ENCODE results near the gene ISLR2. TPM values are rescaled to one million over a fixed set of nuclear protein-coding genes. Genes with fewer than 3 reads are reported as not detected.

The ISLR2 gene
- total RNA-seq, 1 experiment from 2014 or later, result 8.9 TPM

DNA sequence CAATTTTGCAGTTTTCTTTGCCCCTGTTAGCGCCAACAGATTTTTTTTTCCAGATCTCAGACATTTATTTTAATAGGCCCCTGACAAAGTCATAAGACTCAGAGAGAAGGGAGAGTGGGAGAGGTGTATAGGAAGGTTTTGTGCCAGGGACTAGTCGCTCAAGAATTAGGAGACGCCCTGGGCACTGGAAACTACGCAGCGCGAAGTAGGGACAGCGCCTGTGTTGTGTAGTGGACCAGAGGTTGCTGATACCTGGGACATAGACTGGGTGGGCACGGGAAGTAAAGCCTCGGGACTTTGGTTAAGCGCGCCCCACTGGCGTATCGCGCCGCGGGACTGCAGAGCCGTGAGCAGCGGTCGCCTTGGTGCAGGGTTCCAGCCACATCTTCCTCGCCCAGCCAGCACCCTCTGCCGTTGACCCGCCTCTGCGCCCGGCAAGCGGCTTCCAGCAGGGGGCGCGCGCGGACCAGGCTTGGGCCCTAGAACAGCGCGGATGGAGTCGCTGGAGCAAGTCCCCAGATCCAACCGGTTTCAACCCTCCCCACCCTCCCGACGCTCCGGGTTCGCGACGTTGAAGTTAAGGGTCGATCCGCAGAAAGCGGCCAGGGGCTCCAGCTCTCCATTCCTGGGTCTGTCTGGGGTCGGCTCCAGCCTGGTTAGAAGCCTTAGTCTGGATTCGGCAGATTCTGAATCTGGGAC is 3.0 kb upstream of the ISLR2 start:
- POLR2A ChIA-PET, result interaction anchor here (0.6 to 2.2 kb wide), 4 partner anchors 75 to 246 kb away, joined by 3 to 5 read pairs (median 4); partner anchors contain the start of genes PML and STRA6
- CTCF ChIA-PET, result interaction anchor here (0.6 to 6.0 kb wide), 22 partner anchors 9 to 487 kb away, joined by 3 to 94 read pairs (median 6); partner anchors contain the start of genes PML and STRA6
- peak; percentile 98 for DNase-seq (ENCODE audit: low spot score)
- H3K4me1 Mint-ChIP-seq, result peaks cover 61% of the 10 kb centered on the region
- H3K27me3 Mint-ChIP-seq (ENCODE audit: low read depth), result peaks cover 76% of the 10 kb centered on the region
- peak overlapping the region; percentile 73 for H3K4me3 Mint-ChIP-seq
- peak; percentile 69 for ATAC-seq
- H3K27ac Mint-ChIP-seq, result no peak overlapping the region
- H3K9me3 Mint-ChIP-seq, result no peaks in the 10 kb centered on the region
- no peaks in the 10 kb centered on the region for H3K36me3 Mint-ChIP-seq
- TF ChIP-seq MYBL2 (CRISPR knock-in tag; IDR thresholded peaks at IDR 0.05) (0 out of 2 replicates have a peak, but pooled peaks have one; percentile 37), HMGXB4 (CRISPR knock-in tag; IDR thresholded peaks at IDR 0.05) (peak; percentile 92), PRRX2 (CRISPR knock-in tag; IDR thresholded peaks at IDR 0.05) (no peak), TP53 (CRISPR knock-in tag; IDR thresholded peaks at IDR 0.05) (0 out of 2 replicates have a peak, but pooled peaks have one; percentile 69), ZNF121 (CRISPR knock-in tag; IDR thresholded peaks at IDR 0.05) (peak; percentile 97), NR2C2 (CRISPR knock-in tag; IDR thresholded peaks at IDR 0.05) (no peak), TEAD1 (CRISPR knock-in tag; IDR thresholded peaks at IDR 0.05) (peak; percentile 73), ZNF396 (CRISPR knock-in tag; IDR thresholded peaks at IDR 0.05; ENCODE audit: borderline replicate concordance) (no peak), MAX (CRISPR knock-in tag; IDR thresholded peaks at IDR 0.05) (peak; percentile 75), JAZF1 (CRISPR knock-in tag; IDR thresholded peaks at IDR 0.05) (no peak), ZBTB21 (CRISPR knock-in tag; IDR thresholded peaks at IDR 0.05; ENCODE audit: borderline replicate concordance) (peak; percentile 85), CTCF (IDR thresholded peaks at IDR 0.05) (peak; percentile 99), SP1 (CRISPR knock-in tag; conservative IDR thresholded peaks at IDR 0.05) (peak; percentile 49; the same call in 1 of the 2 replicates), NR3C1 (CRISPR knock-in tag; conservative IDR thresholded peaks at IDR 0.05; ENCODE audit: low read depth) (no peak), FOXK1 (CRISPR knock-in tag; IDR thresholded peaks at IDR 0.05) (peak; percentile 52; the same call in 1 of the 2 replicates), CBFB (CRISPR knock-in tag; IDR thresholded peaks at IDR 0.05; ENCODE audit: low read depth) (peak; percentile 91; the same call in 1 of the 2 replicates), FOXP1 (CRISPR knock-in tag; IDR thresholded peaks at IDR 0.05; ENCODE audit: borderline replicate concordance) (peak; percentile 53; the same call in 1 of the 2 replicates)
- TF ChIP-seq, protein P1, sequence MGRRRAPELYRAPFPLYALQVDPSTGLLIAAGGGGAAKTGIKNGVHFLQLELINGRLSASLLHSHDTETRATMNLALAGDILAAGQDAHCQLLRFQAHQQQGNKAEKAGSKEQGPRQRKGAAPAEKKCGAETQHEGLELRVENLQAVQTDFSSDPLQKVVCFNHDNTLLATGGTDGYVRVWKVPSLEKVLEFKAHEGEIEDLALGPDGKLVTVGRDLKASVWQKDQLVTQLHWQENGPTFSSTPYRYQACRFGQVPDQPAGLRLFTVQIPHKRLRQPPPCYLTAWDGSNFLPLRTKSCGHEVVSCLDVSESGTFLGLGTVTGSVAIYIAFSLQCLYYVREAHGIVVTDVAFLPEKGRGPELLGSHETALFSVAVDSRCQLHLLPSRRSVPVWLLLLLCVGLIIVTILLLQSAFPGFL (CRISPR knock-in tag; IDR thresholded peaks at IDR 0.05; ENCODE audit: borderline replicate concordance), result no peak
- TF ChIP-seq, protein P2, sequence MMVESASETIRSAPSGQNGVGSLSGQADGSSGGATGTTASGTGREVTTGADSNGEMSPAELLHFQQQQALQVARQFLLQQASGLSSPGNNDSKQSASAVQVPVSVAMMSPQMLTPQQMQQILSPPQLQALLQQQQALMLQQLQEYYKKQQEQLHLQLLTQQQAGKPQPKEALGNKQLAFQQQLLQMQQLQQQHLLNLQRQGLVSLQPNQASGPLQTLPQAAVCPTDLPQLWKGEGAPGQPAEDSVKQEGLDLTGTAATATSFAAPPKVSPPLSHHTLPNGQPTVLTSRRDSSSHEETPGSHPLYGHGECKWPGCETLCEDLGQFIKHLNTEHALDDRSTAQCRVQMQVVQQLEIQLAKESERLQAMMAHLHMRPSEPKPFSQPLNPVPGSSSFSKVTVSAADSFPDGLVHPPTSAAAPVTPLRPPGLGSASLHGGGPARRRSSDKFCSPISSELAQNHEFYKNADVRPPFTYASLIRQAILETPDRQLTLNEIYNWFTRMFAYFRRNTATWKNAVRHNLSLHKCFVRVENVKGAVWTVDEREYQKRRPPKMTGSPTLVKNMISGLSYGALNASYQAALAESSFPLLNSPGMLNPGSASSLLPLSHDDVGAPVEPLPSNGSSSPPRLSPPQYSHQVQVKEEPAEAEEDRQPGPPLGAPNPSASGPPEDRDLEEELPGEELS (CRISPR knock-in tag; IDR thresholded peaks at IDR 0.05), result 0 out of 2 replicates have a peak, but pooled peaks have one; percentile 20
- TF ChIP-seq, protein P3, sequence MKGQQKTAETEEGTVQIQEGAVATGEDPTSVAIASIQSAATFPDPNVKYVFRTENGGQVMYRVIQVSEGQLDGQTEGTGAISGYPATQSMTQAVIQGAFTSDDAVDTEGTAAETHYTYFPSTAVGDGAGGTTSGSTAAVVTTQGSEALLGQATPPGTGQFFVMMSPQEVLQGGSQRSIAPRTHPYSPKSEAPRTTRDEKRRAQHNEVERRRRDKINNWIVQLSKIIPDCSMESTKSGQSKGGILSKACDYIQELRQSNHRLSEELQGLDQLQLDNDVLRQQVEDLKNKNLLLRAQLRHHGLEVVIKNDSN (CRISPR knock-in tag; IDR thresholded peaks at IDR 0.05), result 0 out of 2 replicates have a peak, but pooled peaks have one; percentile 30
- TF ChIP-seq, protein P4, sequence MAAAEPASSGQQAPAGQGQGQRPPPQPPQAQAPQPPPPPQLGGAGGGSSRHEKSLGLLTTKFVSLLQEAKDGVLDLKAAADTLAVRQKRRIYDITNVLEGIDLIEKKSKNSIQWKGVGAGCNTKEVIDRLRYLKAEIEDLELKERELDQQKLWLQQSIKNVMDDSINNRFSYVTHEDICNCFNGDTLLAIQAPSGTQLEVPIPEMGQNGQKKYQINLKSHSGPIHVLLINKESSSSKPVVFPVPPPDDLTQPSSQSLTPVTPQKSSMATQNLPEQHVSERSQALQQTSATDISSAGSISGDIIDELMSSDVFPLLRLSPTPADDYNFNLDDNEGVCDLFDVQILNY (CRISPR knock-in tag; IDR thresholded peaks at IDR 0.05), result no peak
- TF ChIP-seq, protein P5, sequence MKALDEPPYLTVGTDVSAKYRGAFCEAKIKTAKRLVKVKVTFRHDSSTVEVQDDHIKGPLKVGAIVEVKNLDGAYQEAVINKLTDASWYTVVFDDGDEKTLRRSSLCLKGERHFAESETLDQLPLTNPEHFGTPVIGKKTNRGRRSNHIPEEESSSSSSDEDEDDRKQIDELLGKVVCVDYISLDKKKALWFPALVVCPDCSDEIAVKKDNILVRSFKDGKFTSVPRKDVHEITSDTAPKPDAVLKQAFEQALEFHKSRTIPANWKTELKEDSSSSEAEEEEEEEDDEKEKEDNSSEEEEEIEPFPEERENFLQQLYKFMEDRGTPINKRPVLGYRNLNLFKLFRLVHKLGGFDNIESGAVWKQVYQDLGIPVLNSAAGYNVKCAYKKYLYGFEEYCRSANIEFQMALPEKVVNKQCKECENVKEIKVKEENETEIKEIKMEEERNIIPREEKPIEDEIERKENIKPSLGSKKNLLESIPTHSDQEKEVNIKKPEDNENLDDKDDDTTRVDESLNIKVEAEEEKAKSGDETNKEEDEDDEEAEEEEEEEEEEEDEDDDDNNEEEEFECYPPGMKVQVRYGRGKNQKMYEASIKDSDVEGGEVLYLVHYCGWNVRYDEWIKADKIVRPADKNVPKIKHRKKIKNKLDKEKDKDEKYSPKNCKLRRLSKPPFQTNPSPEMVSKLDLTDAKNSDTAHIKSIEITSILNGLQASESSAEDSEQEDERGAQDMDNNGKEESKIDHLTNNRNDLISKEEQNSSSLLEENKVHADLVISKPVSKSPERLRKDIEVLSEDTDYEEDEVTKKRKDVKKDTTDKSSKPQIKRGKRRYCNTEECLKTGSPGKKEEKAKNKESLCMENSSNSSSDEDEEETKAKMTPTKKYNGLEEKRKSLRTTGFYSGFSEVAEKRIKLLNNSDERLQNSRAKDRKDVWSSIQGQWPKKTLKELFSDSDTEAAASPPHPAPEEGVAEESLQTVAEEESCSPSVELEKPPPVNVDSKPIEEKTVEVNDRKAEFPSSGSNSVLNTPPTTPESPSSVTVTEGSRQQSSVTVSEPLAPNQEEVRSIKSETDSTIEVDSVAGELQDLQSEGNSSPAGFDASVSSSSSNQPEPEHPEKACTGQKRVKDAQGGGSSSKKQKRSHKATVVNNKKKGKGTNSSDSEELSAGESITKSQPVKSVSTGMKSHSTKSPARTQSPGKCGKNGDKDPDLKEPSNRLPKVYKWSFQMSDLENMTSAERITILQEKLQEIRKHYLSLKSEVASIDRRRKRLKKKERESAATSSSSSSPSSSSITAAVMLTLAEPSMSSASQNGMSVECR (CRISPR knock-in tag; IDR thresholded peaks at IDR 0.05; ENCODE audit: borderline replicate concordance), result 0 out of 2 replicates have a peak, but pooled peaks have one; percentile 29

Data from WTC11 (cell line).